ENCODE data around the gene PTPRN2.
"Not testable (repeated sequence)": the region's sequence is repeated elsewhere in the genome, so short reads cannot be mapped to it uniquely, and the experiment has no call there.

The PTPRN2 gene

DNA sequence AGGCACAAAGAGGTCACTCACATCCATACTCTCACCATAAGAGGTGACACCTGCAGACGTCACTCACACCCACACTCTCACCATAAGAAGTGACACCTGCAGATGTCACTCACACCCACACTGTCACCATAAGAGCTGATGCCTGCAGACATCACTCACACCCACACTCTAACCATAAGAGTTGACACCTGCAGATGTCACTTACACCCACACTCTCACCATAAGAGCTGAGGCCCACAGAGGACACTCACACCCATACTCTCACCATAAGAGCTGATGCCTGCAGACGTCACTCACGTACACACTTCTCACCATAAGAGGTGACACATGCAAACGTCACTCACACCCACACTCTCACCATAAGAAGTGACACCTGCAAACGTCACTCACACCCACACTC, 255.1 kb downstream of the PTPRN2 start:
- DNase-seq: not testable (repeated sequence)

DNA sequence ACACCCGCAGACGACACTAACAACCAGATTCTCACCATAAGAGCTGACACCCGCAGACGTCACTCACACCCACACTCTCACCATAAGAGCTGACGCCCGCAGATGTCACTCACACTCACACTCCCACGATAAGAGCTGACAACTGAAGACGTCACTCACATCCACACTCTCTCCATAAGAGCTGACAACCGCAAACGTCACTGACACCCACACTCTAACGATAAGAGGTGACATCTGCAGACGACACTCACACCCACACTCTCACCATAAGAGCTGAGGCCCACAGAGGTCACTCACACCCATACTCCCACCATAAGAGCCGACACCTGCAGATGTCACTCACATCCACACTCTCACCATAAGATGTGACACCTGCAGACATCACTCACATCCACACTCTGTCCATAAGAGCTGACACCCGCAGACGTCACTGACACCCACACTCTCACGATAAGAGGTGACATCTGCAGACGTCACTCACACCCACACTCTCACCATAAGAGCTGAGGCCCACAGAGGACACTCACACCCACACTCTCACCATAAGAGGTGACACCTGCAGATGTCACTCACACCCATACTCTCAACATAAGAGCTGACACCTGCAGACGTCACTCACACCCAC, 255.7 kb downstream of the PTPRN2 start:
- not testable (repeated sequence) for DNase-seq

DNA sequence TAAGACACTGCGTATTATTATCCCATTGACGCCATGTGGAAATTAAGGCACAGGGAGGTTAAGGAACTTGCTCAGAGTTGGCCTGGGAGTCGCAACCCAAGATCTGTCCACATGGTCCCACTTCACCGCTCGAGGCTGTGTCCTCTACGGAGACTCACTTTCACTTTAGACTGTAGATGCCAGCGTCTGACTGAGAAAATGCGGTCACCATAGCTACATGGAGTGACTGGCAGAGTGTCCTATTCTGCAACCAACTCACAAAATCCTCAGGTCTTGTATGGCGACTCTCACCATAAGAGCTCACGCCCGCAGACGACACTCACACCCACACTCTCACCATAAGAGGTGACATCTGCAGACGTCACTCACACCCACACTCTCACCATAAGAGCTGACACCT, 257.9 kb downstream of the PTPRN2 start:
- no peak for DNase-seq

DNA sequence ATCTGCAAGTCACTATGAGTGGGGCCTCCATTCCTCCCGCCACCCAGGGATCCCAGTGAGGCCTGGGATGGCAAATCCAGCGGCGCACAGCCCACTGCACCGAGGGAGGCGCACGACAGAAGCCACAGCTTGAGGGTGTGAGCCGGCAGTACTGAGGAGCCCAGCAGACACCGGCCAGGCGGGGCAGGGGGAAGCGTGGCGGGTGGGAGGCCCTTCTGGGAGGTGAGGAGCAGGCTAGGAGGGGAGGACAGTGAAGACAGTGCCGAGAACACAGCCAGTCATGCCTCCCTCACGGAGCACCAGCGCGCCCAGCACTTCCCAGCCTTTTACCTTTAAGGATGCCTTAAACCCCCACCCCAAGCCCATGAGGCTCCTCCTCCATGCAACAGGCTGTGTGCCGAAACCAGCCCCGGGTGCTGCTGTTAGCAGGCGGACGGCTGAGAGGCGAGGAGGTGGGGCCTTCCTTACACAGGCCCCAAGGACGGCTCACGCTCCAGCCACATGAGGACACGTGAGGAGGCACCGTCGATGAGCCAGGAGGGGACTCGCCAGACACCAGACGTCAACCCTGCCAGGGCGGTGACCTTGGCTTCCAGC, 258.5 kb downstream of the PTPRN2 start:
- no peak for DNase-seq

DNA sequence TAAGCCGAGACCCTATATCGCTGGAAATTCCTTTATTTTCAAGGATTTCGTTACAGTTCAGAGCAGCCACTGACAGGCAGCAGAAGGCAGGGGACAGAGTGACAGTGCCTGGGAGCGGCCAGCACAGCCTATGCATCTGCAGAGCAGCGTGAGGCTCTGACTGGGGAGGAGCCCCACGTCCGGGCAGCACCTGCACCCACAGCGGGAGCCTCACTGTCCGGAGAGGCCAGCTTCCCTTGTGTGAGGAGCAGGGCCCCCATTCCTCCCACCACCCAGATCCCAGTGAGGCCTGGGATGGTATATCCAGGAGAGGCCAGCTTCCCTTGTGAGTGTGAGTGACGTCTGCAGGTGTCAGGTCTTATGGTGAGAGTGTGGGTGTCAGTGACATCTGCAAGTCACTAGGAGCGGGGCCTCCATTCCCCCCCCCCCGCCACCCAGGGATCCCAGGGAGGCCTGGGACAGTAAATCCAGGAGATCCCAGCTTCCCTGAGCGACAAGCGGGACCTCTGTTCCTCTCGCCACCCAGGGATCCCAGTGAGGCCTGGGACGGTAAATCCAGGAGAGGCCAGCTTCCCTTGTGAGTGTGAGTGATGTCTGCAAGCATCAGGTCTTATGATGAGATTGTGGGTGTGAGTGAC, 259.1 kb downstream of the PTPRN2 start:
- DNase-seq: no peak

DNA sequence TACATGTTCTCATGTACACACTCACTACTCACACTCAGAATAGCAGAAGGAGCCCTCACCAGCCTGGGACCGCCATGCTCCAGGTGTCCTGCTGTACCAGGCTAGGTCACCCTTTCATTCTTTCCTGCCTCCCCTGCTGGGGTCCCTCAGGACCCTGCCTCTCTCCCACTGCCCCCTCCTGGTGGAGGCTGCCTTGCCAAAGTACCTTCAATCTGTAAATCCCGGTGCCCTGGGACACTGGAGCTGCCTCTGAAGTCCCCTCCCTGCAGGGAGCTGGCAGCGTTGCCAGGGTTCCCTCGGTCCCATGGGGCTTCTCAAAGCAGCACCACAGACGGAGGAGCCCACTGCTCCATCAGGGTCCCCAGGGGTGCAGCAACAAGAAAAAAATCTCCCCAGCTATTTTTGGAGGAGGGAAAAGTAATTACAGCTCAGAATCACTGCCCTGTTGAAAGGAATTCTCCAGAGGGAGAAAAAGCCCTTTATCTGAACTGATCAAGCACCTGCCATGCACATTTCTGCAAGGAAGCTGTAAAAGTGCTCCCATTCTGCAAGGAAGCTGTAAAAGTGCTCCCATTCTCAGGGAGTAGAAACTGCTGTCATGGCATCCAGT, 259.9 kb downstream of the PTPRN2 start:
- DNase-seq: no peak

DNA sequence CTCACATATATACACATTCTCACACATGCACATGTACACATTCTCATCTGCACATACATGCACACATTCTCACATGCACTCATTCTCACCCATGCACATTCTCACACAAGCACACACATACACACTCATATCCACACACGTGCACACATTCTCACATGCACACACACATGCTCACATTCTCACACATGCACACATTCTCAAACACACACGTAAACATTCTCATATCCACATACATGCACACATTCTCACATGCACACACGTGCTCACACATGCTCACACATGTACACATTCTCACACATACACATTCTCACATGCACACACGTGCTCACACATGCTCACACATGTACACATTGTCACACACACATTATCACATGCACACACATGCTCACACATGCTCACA, 260.6 kb downstream of the PTPRN2 start:
- DNase-seq: no peak

DNA sequence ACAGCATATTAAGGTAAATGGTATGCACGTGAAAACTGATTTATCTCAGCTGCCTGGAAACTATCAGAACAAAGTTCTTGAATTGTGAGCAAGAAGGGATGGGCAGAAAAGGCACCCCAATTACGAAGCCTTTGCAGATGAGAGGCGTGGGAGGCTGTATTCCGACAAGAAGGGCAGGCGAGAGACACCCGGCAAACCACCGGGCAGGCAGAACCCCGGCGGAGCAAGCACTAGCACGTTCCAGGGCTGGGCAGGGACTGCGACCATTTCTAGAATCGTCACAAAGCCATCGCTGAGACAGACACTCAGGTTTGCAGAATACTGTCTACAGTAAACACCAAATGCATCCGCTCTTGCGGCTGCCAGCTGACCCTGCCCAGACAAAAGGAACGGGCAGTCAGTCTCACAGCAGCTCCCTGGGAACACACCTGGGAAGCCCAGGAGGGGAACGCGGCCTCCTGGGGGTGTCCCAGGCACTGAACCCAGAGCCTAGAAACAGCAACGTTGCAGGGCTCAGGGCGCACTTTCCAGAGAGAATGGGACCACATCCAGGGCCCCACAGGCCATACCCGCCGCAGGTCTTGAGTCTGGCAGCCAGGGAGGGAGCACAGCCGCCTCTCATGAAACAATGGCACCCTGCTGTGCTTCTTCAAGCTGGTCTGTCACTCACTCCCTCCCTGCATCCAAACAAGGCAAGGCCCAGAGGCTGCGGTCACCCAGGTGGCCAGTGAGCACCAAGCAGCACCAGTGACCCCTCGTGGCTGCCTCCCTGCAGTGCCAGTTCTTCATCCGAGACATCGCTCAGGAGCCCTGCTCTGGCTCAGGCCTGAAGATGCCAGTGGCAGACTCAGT, 261.9 kb downstream of the PTPRN2 start:
- no peak for DNase-seq

DNA sequence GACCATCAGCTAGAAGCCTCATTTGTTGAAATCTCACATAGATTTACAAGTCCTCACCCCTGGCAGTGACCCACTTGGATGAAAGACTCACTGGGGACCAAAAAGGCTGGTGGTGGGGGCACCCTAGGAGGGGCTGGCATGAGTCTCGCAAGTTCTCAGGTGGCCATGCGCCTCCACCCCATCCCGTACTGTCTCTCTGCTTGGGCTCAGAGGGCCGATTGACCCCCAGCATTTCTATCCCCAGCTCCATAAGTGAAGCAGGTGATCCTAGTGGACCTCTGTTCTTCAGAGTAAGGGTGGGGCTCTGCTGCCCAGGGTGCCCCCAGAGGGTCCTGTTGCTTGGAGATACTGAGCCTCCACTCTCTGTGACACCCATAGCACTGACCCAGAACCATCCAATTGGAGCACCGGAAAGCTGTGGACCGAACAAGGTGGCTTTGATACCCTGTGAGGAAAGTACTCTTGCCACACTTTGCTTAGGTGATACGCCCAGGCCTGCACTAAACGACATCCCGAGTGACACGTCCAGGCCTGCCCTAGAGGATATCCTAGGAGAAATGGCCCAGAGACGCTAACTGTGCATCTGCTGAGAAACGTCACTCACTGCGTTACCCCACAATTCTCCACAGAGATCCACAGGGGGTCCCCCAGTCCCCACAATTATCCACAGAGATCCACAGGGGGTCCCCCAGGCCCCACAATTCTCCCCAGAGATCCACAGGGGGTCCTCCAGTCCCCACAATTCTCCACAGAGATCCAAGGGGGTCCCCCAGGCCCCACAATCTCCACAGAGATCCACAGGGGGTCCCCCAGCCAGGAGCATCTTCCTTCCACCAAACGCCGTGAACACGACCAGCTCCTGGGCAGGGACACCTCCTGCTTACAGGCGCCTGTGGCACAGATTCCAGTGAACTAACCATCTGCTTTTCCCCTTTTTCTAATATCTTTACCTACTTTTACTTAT, 262.9 kb downstream of the PTPRN2 start:
- DNase-seq: no peak

DNA sequence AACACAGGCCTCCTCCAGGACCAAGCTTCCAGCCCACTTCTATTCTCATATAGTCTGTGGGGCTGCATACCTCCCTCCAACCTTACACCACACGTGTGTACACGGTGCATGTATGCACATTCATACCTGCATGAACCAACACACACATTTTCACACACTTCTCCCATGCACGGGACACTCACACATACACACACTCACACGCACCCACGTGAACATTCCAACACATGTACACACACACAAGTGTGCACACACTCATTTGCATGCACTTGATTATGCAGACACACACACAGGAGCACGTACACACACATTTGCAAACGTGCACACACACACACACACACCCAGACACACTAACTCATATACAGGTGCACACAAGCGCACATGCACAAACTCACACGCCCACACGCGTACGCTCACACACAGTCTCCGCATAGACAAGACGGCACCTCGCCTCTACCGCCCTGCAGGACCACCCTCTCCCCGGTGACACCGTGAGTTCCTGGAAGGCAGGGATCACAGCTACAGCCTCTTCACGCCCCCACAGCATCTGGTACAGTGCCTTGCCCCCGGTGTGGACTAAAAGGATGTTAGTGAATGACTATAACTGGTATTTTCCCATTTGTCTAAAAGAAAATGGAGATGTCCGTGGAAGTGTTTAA, 263.8 kb downstream of the PTPRN2 start:
- DNase-seq: no peak

DNA sequence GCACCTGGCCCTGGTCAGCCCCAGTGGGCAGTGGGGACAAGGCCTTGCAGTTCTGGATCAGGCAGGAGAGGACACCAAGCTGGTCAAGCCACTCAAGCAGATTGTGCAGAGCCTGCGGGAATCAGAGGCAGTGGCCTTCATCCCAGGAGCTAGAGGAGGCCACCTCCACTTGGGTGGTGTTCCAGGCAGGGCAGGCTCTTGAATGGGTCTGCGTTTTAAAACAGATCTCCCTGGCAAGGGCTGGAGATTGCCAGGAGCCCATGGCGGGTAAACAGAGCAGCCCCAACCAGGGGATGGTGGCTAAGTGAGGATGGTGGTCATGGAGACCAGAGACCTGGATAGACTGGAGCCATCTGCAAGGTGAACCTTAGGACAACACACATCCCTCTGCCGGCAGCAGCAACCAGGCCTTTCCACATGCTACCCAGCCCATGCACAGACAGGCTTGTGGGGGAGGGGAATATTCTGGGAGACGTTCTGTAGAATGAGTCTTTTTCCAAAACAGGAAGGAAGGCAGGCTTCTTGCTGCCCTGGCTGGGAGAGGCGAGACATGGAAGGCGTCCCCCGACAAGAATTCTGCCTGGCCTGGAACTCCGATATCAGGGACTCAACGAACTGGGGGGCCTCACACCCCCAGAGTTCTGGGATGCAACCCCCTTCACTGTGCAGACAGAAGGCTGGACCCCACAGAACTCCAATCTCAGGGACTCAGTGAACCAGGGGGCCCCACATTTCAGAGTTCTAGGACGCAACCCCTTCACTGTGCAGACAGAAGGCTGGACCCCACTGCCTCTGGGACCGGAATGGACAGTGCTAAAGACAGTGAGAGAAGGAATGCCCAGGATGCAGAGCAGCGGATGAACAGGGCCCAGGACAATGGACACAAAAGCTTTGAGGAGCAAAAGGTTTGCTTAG, 264.8 kb downstream of the PTPRN2 start:
- no peak for DNase-seq

DNA sequence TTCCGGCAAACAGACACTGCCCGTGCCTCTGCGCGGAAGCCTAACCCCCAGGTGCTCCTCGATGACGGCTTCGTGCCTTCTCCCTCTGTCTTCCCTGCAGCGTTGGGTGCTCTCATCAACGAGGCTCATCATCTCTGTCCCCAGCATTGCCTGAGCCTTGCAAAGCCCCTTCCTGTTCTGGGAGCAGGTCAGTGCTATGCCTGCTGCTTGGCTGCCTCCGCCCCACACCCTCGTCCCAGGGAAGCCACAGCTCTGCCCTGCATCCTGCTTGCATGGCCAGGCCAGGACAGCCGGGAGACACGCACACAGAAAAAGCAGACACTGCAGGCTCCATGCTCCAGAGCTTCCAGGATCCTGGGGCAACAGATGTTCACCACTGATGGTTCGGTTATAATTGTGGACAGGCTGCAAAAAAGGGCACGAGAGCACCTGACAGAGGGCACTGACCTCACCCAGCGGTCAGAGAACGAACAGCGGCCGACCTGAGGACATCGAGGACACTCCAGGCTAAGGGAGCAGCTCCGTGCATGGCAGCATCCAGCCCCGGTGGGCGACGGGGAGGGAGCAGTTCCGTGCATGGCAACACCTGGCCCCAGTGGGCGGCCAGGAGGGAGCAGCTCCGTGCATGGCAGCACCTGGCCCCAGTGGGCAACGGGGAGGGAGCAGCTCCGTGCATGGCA, 265.5 kb downstream of the PTPRN2 start:
- no peak for DNase-seq

DNA sequence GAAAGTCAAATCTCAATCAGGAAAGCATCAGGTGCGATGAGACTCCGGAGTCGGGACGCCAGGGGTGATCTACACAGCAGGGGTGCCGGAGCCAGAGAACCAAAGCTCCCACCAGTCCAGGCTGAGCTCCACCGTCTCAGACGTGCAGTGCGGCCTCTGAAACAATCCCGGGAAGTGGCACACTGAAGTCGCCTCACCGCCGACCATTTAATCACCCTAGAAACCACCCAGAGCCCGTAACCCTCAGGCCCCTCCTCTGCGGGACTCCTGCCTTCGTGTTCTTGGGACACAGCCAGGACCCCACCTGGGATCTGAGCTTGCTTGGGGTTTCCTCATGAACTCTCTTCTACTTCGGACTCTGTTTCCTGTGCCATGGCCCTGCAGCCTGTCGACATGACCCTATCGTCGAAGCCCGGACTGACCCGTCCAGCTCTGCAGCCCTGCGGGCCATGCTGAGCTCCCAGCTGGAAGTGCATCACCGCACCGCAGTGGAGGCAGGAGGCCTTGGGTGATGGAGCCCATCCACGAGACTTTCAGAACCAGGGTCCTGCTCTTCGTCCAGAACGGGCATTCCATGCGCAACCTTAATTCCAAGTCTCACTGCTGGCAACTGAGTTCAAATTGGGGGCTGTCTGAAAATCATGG, 266.4 kb downstream of the PTPRN2 start:
- no peak for DNase-seq

DNA sequence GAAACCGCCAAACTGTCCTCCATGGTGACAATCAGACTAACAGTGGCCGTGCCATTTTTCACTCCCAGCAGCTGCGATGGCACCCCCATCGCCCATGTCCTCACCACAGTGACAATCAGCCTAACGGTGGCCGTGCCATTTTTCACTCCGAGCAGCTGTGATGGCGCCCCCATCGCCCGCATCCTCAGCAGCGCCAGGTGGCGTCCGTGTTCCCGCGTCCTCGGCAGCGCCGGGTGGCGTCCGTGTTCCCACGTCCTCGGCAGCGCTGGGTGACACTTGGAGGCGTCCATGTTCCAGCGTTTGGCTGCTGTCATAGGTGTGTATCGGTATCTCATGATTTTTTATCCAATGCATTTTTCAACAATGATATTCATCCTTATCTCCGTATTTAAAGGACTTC, 267.3 kb downstream of the PTPRN2 start:
- DNase-seq: no peak

DNA sequence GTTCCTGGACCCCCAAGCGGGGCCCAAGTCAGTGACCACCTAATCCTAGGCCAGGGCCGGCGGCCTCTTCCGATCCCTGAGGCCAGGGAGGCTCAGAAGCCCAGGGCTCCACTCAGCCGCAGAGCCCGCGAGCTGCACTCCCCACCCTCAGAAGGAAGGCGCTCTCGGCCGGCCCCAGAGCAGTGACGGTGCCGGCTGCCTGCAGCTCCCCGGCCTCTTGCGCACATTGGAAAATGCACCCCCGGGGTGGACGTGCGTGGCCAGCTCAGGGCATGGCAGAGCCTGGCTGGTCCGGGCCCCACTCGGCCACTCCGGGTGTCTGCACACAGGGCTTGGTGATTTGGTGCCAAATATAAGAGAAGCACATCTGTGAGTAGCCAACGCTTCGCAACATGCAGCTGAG, 269.1 kb downstream of the PTPRN2 start:
- DNase-seq: no peak

DNA sequence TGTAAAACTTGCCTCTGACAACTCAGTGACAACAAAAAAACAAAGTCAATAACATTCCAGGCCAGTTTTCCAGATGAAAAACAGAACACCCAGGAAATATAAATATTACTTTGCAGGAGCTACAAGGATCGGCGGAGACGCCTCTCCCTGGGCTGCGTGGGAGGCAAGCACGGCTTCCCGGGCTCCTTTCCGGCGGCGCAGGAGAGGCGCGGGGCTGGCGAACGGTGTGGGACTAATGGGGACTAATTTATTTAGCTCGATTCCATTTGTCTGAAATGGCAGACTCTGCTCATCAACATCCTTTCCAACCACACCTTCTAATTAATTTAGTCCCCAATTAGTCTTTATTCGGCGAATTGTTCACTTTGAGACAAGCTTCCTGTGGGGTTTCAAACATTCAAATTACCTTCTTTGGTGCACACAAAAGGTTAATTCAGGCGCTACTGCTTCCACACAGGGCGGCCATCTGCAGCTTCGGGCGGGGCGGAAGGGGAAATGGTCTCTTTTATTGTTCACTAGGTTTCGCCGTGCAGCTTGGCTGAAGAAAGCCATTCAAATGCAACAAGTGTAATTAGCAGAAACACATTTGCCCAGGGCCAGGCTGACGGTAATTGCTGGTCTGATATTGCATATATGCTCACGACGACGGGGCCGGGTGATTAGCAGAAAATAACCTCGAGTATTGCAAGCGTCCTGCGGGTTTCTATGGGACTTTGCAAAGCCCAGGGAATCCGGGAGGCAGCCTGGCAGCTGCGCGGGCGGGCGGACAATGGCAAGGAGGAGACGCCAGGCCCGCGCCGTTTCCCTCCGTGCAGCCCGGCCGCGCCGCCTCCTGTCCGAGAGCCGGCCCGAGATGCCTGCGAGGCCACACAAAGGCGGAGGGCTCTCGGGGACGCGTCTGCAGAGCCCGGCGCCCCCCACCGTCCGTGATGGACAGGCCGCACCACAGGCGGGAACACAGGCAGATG, 270.1 kb downstream of the PTPRN2 start:
- no peak for DNase-seq

DNA sequence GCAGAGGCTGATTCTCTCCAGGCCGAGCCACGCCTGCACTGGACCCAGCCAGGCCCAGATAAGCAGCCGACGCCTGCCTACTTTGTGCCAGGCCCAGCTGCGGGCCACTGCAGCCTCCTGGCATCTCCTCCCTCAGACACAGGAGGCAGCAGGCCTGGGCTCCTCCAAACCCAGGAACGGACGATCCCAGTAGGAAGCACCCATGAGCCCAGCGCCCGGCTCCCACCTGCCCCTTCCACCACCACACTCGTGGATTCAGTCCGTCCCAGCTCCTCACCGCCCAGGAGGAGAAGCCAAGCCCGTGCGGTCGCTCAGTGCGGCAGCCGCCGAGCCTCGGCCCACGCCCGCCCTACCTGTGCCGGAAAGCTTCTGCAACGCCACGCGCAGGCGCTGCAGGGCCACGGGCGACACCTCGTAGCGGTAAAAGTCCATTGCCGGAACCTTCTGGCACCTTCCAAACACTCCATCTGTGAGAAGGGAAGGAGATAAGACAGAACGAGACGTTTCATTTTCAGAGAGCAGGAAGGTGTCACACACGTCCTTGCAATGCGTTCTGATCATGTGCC, 271.1 kb downstream of the PTPRN2 start:
- DNase-seq: no peak

DNA sequence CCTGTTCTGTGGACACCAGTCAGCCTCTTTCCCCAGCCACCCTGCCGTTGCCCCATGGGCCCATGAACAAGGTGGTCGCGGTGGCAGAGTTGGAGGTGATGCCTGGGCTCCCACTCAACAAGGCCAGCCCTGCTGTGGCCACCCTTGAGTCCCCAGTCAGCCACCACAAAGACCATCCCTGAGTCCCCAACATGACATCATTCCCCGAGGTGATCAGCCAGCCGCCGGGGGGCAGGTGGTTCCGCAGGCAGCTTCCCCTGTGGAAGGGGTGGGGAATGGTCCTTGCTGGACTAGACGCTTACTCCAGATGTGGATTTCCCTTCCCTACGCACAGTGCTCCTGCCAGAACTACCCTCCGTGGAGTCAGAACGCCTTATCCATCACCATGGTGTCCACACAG, 271.7 kb downstream of the PTPRN2 start:
- DNase-seq: no peak
